Renal cortical epithelial cell (primary cell): ENCODE measurements around the gene PACRGL. TPM values are rescaled to one million over a fixed set of nuclear protein-coding genes. Genes with fewer than 3 reads are reported as not detected.

ENCODE experiments used
- DNase-seq: peaks from one replicate; pipeline ENCODE4 v3.0.0-alpha.2; 2011; ENCODE audit warnings: low read depth
- total RNA-seq: library from RNA; depleted of rRNA; stranded (reverse); fragments of >200 nt; gene quantifications from 2 replicates; pipeline ENCODE4 v1.2.3, GENCODE V29; 2014

PACRGL gene
- total RNA-seq: 35.4 and 38.6 TPM in 2 replicates

- peak; percentile 83 for DNase-seq
These were observed at the start of gene PACRGL for GRCh38 chr4:20700007-20700761. PACRGL (plus strand) TSS chr4:20700458; CDS start chr4:20704482, 4,024 bp downstream.

DNA sequence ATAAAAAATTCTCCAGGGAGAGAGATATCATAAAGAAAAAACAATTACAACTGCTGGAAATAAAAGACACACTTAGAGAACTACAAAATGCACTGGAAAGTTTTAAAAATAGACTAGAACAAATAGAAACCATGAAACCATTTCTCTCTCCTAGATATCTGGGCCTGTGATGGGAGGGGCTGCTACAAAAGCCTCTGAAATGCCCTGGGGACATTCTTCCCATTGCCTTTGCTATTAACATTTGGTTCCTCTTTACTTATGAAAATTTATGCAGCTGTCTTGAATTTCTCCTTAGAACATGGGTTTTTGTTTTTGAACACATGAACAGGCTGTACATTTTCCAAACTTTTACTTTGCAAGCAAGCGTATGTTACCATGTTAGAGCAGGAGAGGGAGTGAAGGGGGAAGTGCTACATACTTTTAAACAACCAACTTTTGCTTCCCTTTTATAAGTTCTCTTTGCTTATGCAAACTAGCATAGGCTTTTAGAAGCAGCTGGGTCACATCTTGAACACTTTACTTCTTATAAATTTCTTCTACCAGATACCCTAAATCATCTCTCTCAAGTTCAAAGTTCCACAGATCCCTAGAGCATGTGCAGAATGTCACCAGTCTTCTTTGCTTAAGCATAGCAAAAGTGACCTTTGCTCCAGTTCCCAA is 47.9 kb upstream of the PACRGL start:
- DNase-seq: no peak

GRCh38 chr4:20658456-20658855 is 41.8 kb upstream of the PACRGL start:
- no peak for DNase-seq

GRCh38 chr4:20662851-20663250 is 37.4 kb upstream of the PACRGL start:
- DNase-seq: peak; percentile 45

GRCh38 chr4:20666012-20666860 is 34.0 kb upstream of the PACRGL start:
- DNase-seq: no peak

GRCh38 chr4:20672262-20672661 is 28.0 kb upstream of the PACRGL start:
- DNase-seq: no peak

GRCh38 chr4:20675786-20676185 is 24.5 kb upstream of the PACRGL start:
- DNase-seq: no peak

DNA sequence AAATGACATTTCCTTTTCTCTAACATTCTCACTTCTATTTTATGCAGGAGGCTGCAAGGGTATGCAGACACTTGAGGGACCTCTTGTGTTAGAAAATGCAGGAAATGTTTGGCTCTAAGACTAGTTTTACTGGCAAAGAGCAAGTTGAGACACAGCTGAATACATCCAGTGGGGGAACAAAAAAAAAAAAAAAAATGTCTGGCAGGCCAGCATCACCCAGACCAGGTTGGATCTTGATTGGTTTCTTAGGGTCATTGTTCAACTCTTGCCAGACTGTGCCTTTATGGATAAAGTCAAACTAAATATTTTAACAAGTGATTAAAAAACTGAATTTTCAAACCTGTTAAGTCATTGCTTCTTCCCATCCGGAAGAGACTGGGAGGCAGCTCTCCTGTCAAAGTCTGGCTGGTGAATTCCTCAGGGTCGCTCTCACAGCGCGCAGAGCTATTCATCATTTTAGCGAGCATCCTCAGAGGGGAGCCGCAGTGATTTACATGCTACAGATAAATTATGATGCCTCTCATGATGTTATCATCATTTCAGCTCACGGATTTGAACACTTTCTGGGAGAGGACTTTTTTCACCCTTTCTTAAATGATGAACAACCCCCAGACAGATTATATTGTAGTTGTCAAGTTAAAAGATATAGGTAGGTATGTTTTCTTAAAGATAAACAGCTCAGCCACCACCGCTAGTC is 23.6 kb upstream of the PACRGL start:
- no peak for DNase-seq

- no peak for DNase-seq
These were observed 21.9 kb upstream of the PACRGL start for GRCh38 chr4:20678400-20678799.

DNA sequence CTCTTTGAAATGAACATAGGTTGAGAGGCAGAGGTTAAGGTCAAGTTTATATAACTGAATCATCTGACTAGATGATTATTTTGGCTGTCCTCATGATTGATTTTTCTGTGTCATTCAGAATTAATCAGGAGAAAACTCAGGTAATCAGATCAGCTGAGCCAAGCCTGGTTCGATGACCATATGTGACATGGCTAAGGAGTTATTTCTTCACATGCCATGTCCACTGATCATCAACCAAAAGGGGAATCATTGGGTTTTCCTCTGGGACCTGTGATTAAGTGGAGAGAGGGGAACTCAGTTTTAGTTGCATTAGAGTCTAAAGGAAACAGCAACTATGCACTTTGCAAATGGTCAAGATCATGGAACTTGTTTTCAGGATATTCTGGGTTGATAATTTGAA is 20.3 kb upstream of the PACRGL start:
- DNase-seq: no peak

GRCh38 chr4:20680736-20681135 is 19.5 kb upstream of the PACRGL start:
- no peak for DNase-seq

DNA sequence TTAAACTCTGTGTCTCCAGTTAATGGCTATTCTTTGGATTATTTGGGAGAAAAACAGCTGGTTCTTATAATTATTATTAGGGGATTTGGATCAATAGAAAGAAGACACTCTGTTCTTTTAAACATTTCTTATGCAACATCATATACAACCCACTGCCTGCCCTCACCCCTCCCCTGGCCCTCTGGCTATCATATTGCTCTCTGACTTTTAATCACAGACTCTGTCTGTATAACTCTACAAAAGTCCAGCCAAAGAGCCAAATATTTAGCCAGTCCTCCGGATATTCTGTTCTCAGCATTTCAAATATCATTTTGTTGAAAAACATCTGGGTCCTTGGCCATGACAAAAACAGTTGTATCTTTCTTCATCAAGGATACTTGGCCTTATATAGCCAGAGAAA is 19.0 kb upstream of the PACRGL start:
- DNase-seq: no peak

DNA sequence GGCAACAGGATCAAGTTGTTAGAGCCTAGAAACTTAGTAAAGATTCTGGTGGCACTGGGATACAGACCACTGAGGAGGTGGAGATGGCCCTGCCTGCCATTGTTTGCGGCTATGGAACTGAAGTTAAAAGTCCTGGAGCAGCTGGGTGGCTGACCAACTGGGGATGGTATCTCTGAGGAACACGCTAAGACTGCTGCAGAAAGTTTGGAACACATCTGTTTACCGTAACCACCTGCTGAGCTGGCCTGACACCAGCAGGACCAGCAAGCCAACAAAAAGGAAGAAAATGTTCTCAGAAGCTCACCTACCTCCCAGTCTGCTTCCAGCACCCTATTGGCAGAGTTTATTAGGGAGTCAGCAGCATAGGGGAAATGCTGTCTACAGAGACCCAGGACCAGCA is 17.4 kb upstream of the PACRGL start:
- DNase-seq: no peak

DNA sequence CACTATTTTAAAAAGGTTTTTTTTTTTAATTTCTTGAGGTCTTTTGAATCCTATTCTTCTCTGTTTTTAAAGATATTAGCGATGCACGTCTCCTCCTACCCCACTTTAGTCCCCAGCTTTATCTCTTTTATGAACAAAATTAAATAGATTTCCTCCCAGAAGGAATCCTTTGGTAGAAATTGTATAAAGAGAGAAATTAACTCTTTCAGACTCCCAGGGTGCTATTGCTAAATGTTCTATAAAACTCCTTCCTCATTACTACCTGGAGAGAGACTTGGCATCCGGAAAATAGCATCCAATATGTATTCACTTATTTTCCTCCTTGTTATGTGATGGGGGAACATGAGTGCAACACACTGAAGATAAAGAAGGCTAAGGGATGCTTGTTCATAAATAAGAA is 16.5 kb upstream of the PACRGL start:
- DNase-seq: no peak

DNA sequence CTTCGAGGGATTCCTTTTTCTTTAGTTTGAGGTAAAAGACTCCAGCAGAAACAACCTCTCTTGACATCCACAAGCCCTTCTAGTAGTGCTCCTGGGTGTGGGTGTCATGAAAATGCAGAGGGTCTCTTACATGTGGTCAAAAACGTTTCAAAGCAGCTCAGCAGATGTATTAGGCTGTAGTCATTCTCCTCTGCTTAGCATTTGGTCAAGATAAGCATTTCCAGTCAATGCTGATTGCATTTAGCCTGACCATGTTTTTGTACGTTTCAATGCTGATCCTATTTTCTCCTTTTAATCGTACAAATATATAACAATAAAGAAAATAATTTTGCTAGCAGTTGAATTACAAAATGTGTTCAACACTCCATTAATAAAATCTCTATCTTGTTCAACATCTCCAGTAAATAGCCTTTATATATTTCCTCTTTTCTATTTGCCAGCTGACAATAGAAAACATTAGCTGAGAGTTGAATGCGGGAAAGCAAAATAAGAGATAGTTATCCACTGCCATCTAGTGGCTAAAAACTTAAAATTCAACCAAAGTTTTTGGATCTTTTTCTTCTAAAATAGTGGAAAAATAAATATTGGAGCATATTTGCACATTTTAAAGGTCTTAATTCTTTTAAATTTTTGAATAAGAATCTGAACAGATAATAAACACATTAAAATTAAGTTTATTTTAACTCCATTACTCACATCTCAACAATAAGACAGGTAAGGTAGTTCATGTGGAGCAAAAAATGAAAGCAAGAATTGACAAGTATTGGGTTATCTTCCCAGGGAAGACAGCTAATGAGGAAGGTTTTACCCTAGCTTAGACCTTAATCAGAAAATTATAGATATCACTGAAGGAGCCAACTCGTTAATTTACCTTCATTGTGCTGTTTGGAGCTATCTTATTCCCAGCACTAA is 15.2 kb upstream of the PACRGL start:
- DNase-seq: peak; percentile 36

GRCh38 chr4:20687864-20688263 is 12.4 kb upstream of the PACRGL start:
- DNase-seq: peak; percentile 97

DNA sequence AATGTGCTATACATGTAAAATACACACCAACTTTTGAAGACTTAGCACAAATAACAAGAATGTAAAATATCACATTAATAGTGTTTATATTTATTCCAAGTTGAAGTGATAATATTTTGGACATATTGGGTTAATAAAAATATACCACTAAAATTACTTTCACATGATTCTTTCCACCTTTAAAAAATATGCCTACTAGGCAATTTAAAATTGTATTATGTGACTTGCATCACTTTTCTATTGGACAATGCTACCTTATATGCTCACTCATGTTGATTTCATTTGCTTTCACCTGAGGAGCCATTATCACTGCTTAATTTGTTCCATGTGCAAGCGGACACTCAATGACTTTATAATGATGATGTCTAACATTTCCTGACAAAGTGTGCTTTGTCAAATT is 3.4 kb upstream of the PACRGL start:
- DNase-seq: no peak

GRCh38 chr4:20698382-20698781 is 1.9 kb upstream of the PACRGL start:
- DNase-seq: peak; percentile 71

DNA sequence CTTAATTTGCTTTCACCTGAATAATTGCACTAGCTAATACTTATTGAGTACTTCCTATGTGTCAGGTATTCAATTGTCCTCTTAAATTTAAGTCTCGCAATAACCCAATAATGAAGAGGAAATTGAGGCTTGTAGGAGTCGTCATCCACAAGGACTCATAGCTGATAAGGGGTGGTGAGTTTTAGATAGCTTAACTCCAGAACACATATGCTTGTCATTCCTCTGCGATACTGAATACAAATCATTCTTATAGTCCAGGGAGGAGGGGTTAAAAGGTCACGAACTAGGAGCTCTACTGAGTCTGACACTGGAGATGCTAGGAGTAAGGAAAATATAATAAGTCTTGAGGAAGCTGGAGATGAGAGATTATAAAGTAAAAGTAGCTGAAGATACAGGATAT is 1.4 kb upstream of the PACRGL start:
- no peak for DNase-seq

GRCh38 chr4:20711335-20711734 is 11.1 kb downstream of the PACRGL start:
- no peak for DNase-seq

- DNase-seq: peak; percentile 16
These were observed 22.8 kb downstream of the PACRGL start for GRCh38 chr4:20723019-20723418.
